ENCODE results near the gene IGF1R.

- TF ChIP-seq CTCF (IDR thresholded peaks at IDR 0.05), result no peak
- TF ChIP-seq E2F4 (CRISPR knock-in tag; IDR thresholded peaks at IDR 0.05; ENCODE audit: borderline replicate concordance, low read depth), result no peak
- no peak for TF ChIP-seq E2F5 (CRISPR knock-in tag; IDR thresholded peaks at IDR 0.05)
- TF ChIP-seq FOXP4 (CRISPR knock-in tag; IDR thresholded peaks at IDR 0.05), result no peak
- no peak for TF ChIP-seq OVOL2 (CRISPR knock-in tag; IDR thresholded peaks at IDR 0.05; ENCODE audit: borderline replicate concordance)
- no peak for TF ChIP-seq GTF2I (CRISPR knock-in tag; conservative IDR thresholded peaks at IDR 0.05)
- no peak for TF ChIP-seq USF2 (CRISPR knock-in tag; IDR thresholded peaks at IDR 0.05)
These were observed 261.9 kb downstream of the IGF1R start for GRCh38 chr15:98909968-98910885.

All from WTC11 (cell line).